ENCODE measurements around the gene ROR2.

ROR2 gene

GRCh38 chr9:91899594-91899993, 50.4 kb downstream of the ROR2 start:
- DNase-seq = no peak

GRCh38 chr9:91899219-91899563, 50.8 kb downstream of the ROR2 start:
- no peak for DNase-seq

- DNase-seq = peak; percentile 51 to 66
Measured at GRCh38 chr9:91898451-91899218, 51.4 kb downstream of the ROR2 start.

GRCh38 chr9:91897201-91897600, 52.8 kb downstream of the ROR2 start:
- DNase-seq = no peak

GRCh38 chr9:91896513-91897121, 53.4 kb downstream of the ROR2 start:
- DNase-seq = peak; percentile 5 to 6

DNA sequence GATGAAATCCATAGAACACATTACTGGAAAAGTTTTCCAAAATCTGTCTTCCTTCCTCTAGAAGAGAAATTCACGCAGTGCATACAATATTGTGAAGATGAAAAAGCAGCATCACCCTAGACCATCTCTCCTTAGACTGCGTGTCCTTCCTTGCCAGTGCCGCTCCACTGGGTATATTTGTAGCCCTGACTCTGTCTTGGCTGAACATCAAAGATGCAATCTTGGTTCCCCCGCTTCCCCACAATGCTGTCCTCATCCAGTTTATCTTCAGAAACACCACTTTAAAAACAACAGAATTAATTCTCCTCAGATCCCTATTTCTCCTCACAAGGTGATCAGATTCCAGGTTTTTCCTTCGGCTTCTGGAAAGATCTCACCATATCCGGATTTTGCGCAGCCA, 53.9 kb downstream of the ROR2 start:
- DNase-seq = no peak

DNA sequence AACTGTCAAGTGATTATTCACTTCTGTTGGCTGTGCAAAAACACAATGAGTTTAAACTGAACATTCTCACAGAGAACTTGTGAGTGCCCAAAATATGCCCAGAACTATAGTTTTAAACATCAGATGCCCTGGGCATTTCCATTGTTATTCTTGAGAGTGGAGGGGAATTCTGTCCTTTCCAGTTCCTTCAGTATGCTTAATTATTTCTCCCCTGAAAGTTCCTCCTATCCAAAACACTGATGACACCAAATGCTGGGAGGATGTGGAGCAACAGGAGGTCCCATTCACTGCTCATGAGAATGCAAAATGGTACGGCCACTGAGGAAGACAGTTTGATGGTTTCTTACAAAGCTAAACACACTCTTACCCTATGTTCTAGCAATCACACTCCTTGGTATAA, 55.5 kb downstream of the ROR2 start:
- no peak for DNase-seq

- DNase-seq = no peak
Measured at GRCh38 chr9:91894023-91894422, 56.0 kb downstream of the ROR2 start.

GRCh38 chr9:91891915-91892314, 58.1 kb downstream of the ROR2 start:
- no peak for DNase-seq

GRCh38 chr9:91890662-91891061, 59.4 kb downstream of the ROR2 start:
- DNase-seq = no peak

- no peak for DNase-seq
Measured at GRCh38 chr9:91889161-91889911, 60.7 kb downstream of the ROR2 start.

- DNase-seq = no peak
Measured at GRCh38 chr9:91886414-91887076, 63.5 kb downstream of the ROR2 start.

DNA sequence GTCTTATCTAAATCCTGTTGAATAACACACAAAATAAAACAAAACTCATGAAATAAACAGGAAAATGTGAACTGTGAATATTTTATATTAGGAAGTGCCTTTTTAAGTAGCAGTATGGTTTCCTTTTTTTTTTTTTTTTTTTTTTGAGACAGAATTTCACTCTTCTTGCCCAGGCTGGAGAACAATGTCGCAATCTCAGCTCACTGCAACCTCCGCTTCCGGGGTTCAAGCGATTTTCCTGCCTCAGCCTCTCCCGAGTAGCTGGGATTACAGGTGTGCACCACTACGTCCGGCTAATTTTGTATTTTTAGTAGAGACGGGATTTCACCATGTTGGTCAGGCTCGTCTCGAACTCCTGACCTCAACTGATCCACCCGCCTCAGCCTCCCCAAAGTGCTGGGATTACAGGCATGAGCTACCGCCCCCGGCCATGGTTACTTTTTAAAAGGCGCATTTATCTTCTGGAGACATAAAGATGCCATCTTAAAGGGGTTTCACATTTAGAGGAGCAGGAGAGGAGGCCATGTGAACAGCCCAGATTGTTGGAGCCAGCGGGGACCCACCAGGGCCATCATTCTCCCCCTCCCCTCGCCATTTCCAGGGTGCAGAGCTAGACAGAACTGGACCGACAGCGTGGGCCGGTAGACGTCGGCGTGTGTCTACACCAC, 64.1 kb downstream of the ROR2 start:
- DNase-seq = no peak

- no peak for DNase-seq
Measured at GRCh38 chr9:91884696-91885687, 65.0 kb downstream of the ROR2 start.

- no peak for DNase-seq
Measured at GRCh38 chr9:91884153-91884552, 65.9 kb downstream of the ROR2 start.

- DNase-seq = no peak
Measured at GRCh38 chr9:91883503-91883902, 66.5 kb downstream of the ROR2 start.

DNA sequence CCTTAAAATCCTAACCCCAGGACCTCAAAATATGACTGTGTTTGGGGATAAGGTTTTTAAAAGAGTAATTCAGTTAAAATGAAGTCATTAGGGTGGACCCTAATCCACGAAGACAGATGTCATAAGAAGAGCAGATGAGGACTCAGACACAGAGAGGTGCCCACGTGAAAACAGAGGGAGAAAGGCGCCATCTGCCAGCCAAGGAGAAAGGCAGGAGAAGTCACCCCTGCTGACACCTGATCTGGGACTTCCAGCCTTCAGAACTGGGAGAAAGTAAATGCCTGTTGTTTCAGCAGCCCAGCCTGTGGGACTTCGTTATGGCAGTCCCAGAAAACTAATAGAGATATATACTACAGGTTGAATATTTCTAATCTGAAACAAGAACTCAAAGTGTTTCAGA, 67.4 kb downstream of the ROR2 start:
- DNase-seq = no peak

- DNase-seq = no peak
Measured at GRCh38 chr9:91880378-91880972, 69.6 kb downstream of the ROR2 start.

DNA sequence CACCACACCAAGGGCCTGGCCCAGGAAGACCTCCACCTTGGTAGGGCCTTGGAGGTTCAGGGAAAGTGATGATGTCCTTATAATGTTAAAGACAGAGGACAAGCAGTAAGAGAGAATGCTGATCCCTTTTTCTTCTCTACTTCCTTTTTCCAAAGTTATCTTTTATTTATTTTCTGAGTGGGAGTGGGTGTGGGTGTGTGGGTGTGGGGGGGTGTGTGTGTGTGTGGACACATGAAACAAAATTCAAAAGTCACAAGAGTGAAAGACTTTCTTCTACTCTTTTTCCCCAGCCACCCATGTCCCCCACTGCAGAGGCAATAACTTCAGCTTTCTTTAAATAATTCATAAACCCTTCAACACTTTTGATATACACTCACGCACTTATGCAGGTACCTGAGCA, 70.8 kb downstream of the ROR2 start:
- DNase-seq = no peak

- DNase-seq = no peak
Measured at GRCh38 chr9:91873637-91874051, 76.4 kb downstream of the ROR2 start.

DNA sequence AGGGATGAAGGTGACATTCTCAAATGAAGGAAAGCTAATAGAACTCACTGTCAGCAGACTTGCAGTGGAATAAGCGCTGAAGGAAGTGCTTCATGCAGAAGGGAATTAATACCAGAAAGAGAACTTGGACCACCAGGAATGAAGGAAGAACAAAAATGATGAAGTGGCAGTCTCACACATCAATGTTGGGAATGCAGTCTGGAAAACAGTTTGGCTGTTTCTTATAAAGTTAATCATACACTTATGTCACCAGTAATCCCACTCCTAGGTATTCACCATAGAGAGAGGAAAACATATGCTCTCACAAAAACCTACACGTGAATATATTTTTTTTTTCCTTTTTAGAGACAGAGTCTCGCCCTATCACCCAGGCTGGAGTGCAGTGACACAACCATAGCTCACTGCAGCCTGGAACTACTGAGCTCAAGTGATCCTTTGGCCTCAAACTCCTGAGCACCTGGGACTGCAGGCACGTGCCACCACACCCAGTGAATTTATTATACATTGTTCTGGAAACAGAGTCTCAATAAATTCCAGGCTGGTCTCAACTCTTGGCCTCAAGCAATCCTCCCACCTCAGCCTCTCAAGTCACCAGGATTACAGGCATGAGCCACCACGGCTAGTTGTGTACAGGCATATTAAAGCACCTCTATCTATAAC, 81.2 kb downstream of the ROR2 start:
- no peak for DNase-seq
